ENCODE results near the gene DLL3.
"Not testable (repeated sequence)": the region's sequence is repeated elsewhere in the genome, so short reads cannot be mapped to it uniquely, and the experiment has no call there.

DLL3 gene, protein sequence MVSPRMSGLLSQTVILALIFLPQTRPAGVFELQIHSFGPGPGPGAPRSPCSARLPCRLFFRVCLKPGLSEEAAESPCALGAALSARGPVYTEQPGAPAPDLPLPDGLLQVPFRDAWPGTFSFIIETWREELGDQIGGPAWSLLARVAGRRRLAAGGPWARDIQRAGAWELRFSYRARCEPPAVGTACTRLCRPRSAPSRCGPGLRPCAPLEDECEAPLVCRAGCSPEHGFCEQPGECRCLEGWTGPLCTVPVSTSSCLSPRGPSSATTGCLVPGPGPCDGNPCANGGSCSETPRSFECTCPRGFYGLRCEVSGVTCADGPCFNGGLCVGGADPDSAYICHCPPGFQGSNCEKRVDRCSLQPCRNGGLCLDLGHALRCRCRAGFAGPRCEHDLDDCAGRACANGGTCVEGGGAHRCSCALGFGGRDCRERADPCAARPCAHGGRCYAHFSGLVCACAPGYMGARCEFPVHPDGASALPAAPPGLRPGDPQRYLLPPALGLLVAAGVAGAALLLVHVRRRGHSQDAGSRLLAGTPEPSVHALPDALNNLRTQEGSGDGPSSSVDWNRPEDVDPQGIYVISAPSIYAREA

GRCh38 chr19:39498798-39499642, at the start of gene DLL3:
DLL3 (plus strand) TSS chr19:39498947; CDS start chr19:39498975, 28 bp downstream.
- DNase-seq (ENCODE audit: low read depth): no peak

DNA sequence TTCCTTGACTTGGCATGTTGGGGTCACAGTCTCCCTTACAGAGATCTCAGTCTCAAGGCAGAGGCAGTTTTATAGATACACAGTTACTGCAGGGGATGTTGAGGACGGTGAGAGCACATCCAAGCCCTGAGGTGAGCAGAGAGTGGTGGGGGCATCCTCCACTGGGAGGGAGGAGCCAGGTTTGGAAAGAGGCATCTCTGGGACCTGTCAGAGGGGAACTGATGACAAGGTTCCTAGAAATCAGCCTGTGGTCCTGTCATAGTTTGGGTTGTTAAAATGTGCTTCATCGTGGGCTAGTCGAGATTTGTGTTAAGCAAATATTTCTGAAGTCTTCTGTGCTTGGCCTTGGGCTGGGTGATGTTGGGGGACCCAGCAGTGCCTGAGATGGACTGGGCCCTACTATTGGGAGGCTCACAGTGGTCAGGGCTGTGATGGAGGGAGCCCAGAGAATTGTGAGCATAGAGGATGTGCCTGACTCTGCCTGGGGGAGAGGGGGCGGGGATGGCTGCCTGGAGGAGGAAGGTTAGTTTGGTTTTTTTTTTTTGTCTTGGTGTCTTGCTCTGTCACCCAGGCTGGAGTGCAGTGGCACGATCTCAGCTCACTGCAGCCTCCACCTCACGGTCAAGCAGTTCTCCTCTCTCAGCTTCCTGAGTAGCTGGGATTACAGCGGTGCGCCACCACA, 49.5 kb upstream of the DLL3 start:
- DNase-seq (ENCODE audit: low read depth): no peak

DNA sequence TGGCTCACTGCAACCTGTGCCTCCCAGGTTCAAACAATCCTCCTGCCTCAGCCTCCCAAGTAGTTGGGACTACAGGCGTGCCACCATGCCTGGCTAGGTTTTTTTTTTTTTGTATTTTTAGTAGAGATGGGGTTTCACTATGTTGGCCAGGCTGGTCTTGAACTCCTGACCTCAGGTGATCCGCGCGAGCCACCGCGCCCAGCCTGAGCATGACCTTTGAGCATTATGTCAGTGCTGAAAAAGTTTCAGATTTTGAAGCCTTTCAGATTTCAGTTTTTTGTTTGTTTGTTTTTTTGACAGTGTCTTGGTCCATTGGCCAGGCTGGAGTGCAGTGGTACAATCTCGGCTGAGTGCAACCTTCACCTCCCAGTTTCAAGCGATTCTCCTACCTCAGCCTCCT, 47.5 kb upstream of the DLL3 start:
- DNase-seq (ENCODE audit: low read depth): not testable (repeated sequence)

DNA sequence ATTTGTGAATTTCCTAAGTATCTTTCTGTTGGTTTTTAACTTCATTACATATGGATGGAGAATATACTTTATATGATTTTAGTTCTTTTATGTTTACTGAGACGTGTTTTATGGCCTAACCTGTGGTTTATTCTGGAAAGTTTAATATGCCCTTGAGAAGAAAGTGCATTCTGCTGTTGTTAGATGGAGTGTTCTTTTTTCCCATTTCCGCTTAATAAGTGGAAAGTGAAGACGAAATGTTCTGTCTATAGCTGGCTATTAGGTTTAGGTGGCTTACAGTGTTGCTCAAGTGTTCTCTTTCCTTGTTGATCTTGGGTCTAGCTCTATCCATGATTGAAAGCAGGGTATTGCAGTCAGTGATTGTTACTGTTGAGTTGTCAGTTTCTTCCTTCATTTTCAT, 35.3 kb upstream of the DLL3 start:
- DNase-seq (ENCODE audit: low read depth): no peak

DNA sequence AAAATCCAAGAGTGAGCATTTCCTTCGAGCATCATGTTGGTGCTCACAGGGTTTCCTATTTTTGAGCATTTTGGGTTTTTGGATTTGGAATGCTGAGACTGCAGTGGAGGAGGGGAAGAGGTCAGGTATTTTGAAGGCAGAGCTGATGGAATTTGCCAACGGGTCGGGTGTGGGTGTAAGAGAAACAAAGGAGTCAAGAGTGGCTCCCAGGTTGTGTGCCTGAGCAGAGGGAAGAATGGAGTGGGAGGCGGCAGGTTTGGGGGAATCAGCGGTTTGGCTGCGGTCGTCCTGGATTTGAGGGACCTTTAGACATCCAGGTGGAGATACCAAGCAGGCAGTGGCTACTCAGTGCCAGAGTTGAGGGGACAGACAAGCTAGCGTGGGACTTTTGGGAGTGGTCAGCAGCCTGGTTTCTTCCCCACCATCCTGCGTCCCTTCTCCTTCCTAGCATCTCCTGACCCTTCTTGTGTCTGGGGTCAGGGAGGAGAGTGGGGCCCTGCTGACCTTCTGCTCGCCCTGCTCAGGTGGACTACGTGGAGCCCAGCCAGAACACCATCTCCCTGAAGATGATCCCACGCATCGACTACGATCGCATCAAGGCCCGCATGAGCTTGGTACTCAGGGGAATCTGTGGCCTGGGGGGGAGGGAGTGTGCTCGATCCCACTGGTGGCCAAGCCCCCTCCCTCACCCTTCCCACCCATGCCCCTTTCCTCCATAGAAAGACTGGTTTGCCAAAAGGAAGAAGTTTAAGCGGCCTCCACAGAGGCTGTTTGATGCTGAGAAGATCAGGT, 32.6 kb upstream of the DLL3 start:
- DNase-seq (ENCODE audit: low read depth): no peak

DNA sequence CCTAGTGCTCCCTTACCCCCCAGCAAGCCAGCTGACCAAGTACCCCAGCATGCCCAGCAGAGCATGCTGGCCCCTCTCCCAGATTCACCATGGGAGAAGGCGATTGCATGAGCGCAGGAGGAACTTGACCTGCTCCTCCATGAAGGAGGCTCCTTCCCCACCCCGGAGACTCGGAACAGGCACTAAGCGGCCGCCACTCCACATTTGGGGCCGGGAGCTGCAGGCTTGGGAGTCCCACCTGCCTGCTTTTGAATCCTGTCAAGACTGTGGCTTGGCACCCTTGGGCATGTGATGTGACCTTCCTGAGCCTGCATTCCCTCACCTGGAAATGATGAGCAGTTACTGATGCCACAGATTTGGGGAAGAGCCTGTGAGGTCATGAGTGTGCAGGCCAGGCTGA, 30.8 kb upstream of the DLL3 start:
- no peak for DNase-seq (ENCODE audit: low read depth)

- DNase-seq (ENCODE audit: low read depth): no peak
Observed at GRCh38 chr19:39469036-39469435, 29.7 kb upstream of the DLL3 start.

DNA sequence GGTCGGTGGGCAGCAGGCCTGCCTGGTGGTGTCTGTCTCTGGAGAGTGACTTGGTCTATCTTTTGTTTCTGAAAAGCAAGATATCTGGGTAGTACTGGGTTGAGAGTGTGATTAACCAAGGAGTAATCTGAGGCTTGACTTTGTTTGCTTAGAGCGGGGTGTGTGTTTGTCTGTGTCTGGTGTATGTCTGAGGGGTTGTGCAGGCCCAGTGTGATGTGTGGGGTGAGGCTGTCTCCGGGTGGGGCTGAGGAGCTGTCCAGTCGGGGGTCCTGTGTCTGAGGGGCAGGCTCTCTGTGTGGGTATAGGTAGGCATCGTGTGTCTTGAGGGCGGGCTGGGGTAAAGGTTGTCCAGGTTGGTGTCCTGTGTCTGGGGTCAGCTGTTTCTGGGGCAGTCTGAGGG, 29.2 kb upstream of the DLL3 start:
- DNase-seq (ENCODE audit: low read depth): no peak

- DNase-seq (ENCODE audit: low read depth): no peak
Observed at GRCh38 chr19:39470724-39471339, 27.9 kb upstream of the DLL3 start.

- DNase-seq (ENCODE audit: low read depth): no peak
Observed at GRCh38 chr19:39471756-39472536, 26.8 kb upstream of the DLL3 start.

DNA sequence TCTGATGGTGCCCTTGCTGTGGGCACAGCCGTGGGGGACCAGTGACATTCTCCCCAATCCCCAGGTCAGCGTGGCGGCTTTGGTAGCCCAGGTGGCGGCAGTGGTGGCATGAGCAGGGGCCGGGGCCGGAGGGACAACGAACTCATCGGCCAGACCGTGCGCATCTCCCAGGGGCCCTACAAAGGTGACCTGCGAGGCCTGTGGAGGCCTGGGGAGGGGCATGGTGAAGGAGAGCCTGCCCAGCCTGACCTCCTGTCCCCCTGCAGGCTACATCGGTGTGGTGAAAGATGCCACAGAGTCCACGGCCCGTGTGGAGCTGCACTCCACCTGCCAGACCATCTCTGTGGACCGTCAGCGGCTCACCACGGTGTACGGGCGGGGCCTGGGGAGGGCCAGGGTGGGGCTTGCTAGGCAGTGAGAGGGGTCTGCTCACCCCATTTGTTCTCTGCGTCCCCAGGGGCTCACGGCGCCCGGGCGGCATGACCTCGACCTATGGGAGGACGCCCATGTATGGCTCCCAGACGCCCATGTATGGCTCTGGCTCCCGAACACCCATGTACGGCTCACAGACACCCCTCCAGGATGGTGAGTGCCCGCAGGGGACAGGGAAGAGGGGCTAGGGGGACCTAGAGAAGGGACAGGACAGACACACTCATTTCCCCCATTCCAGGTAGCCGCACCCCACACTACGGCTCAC, 25.9 kb upstream of the DLL3 start:
- DNase-seq (ENCODE audit: low read depth): no peak

GRCh38 chr19:39473443-39473960, 25.2 kb upstream of the DLL3 start:
- DNase-seq (ENCODE audit: low read depth): no peak

- DNase-seq (ENCODE audit: low read depth): peak; percentile 31
Observed at GRCh38 chr19:39474139-39474620, 24.6 kb upstream of the DLL3 start.

- DNase-seq (ENCODE audit: low read depth): no peak
Observed at GRCh38 chr19:39475748-39476147, 23.0 kb upstream of the DLL3 start.

- not testable (repeated sequence) for DNase-seq (ENCODE audit: low read depth)
Observed at GRCh38 chr19:39479319-39479801, 19.4 kb upstream of the DLL3 start.

DNA sequence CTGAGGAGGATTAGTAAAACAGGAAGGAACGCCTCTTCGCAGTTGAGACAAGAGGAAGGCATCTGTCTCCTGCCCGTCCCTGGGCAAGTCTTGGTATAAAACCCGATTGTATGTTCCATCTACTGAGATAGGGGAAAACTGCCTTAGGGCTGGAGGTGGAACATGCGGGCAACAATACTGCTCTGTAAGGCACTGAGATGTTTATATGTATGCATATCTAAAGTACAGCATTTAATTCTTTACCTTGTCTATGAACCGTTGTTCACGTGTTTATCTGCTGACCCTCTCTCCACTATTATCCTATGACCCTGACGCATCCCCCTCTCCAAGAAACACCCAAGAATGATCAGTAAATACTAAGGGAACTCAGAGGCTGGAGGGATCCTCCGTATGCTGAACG, 18.8 kb upstream of the DLL3 start:
- DNase-seq (ENCODE audit: low read depth): no peak

DNA sequence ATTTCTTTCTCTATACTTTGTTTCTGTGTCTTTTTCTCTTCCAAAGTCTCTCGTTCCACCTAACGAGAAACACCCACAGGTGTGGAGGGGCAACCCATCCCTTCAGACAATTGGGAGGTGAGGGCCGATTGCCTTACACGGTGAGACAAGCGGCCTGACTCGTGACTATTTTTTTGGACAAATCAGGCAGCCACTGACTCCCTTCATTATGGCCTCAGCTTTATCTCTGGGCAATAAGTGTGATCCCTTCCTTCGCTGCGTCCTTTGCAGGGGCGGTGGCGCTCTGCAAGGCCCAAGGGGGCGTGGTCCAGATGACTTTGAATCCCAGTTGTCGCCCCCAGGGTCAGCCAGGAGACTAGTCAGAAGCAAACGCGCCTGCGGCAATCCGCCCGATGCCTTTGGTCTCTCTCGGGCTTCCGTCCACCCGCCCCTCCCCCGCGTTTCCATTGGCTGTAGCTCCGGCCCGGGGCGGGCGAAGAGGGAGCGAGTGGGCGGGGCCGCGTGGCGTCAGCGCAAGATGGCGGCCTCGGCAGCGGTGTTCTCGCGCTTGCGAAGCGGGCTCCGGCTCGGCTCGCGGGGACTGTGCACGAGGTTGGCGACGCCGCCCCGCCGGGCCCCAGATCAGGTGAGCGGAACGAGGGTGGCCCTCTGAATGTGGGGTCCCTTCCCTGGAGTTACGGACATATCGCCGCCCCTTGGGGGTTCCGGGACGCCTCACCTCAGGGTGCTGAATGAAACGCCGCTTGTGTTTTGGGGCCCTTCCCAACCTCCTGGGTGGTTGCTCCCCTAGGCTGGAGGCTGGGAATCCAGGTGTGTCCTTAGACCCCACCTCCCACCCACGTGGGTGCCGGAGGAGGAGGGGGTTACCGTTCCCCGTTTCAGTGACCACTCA, 18.2 kb upstream of the DLL3 start, which contains the start of gene TIMM50:
Gene TIMM50, plus strand, starts transcription at position 502 of the 892 bp plus-strand sequence. Its CDS starts 16 bp downstream, at position 518.
- DNase-seq (ENCODE audit: low read depth): peak; percentile 93

DNA sequence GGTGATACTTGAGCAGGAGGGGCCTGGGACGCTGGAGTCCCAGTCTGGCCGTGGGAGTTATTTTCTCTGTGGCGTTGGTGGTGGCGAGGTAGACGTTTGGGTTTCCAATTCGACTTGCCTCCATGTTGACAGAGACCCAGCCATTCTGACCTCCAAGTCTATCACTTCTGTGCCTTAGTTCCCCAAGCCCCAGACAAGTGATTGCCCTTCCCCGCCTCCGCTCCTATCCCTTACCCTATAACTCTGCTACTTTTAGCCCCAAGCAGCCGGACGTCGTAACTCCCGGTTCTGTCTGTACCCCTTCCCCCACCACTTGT, 17.6 kb upstream of the DLL3 start:
- DNase-seq (ENCODE audit: low read depth): no peak

Data from T-helper 22 cell (primary cell).